CD4-positive, alpha-beta memory T cell (primary cell): ENCODE measurements around the gene CDCP1. TPM values are rescaled to one million over a fixed set of nuclear protein-coding genes. Genes with fewer than 3 reads are reported as not detected.
A peak's percentile ranks its signal among the peaks of the same experiment; 100 is the strongest.

ENCODE experiments used
- CTCF ChIA-PET: fragments of 350-600 bp; sonication (Branson Sonifier 250); formaldehyde crosslinking; loops from one replicate; lab custom pipeline; 2021; ENCODE audit warnings: inconsistent platforms; ENCODE audit not compliant: partially characterized antibody; lab: Charles Lee
- POLR2A ChIA-PET: fragments of 350-600 bp; sonication (Branson Sonifier 250); formaldehyde crosslinking; loops from one replicate; lab custom pipeline; 2021; ENCODE audit not compliant: partially characterized antibody; lab: Charles Lee
- DNase-seq, 5 donors: peaks; one replicate each; pipeline versions ENCODE4 v3.0.0 to v3.0.0-alpha.2; 2020 to 2022; ENCODE audit warnings: mixed read lengths in 1 of 5
- H3K27ac ChIP-seq: one replicate; pipeline ENCODE4 v1.7.0; 2013; ENCODE audit warnings: low read depth, low read length
- H3K27me3 ChIP-seq: 2 replicates; pipeline ENCODE4 v1.7.0; 2013; ENCODE audit warnings: mild to moderate bottlenecking, low read length, moderate library complexity; ENCODE audit not compliant: insufficient read depth
- H3K36me3 ChIP-seq: 2 replicates; pipeline ENCODE4 v1.7.0; 2013; ENCODE audit warnings: mild to moderate bottlenecking, low read length, moderate library complexity; ENCODE audit not compliant: insufficient read depth
- H3K4me1 ChIP-seq: 2 replicates; pipeline ENCODE4 v1.7.0; 2013; ENCODE audit warnings: mild to moderate bottlenecking, low read length, moderate library complexity; ENCODE audit not compliant: insufficient read depth
- H3K4me3 ChIP-seq, 2 donors: one replicate each; pipeline ENCODE4 v1.7.0; 2013; ENCODE audit warnings: low read length in 2 of 2, mild to moderate bottlenecking in 1 of 2
- H3K9me3 ChIP-seq, 2 donors: one replicate each; pipeline ENCODE4 v1.7.0; 2013; ENCODE audit warnings: low read length in 2 of 2, control low read depth in 1 of 2; ENCODE audit not compliant: control insufficient read depth in 1 of 2
- H3K27ac Mint-ChIP-seq, 7 donors: one replicate each; pipeline ENCODE4 v1.8.0; 2020 to 2021; ENCODE audit warnings: mixed read lengths in 7 of 7, mild to moderate bottlenecking in 6 of 7, inconsistent platforms in 3 of 7, moderate library complexity in 3 of 7
- H3K27me3 Mint-ChIP-seq, 2 donors: one replicate each; pipeline ENCODE4 v1.8.0; 2020 to 2021; ENCODE audit warnings: mixed read lengths in 2 of 2
- H3K36me3 Mint-ChIP-seq, 2 donors: one replicate each; pipeline ENCODE4 v1.8.0; 2020 to 2021; ENCODE audit warnings: mixed read lengths in 2 of 2, inconsistent platforms in 1 of 2, mild to moderate bottlenecking in 1 of 2
- H3K4me1 Mint-ChIP-seq, 4 donors: one replicate each; pipeline ENCODE4 v1.8.0; 2020 to 2021; ENCODE audit warnings: mixed read lengths in 4 of 4, mild to moderate bottlenecking in 1 of 4
- H3K4me3 Mint-ChIP-seq, 8 donors: one replicate each; pipeline ENCODE4 v1.8.0; 2020 to 2021; ENCODE audit warnings: mixed read lengths in 8 of 8, mild to moderate bottlenecking in 7 of 8, moderate library complexity in 6 of 8, inconsistent platforms in 3 of 8
- H3K9me3 Mint-ChIP-seq, 8 donors: one replicate each; pipeline ENCODE4 v1.8.0; 2020 to 2021; ENCODE audit warnings: mixed read lengths in 8 of 8, mild to moderate bottlenecking in 5 of 8, inconsistent platforms in 3 of 8, moderate library complexity in 1 of 8
- intact Hi-C: fragments of 100-400 bp; cut with micrococcal nuclease; formaldehyde crosslinking; loops from one replicate; pipeline ENCODE4 v1.15.1; 2023
- polyA plus RNA-seq, 2 donors: library from polyadenylated mRNA; unstranded; fragments of 300-500 nt; fragmentation: Illumina TruSeq; gene quantifications; one replicate each; pipeline ENCODE4 v1.2.3, GENCODE V29; 2021
- total RNA-seq, 2 experiments: library from RNA; stranded (reverse); gene quantifications; one replicate each; pipeline ENCODE4 v1.2.3, GENCODE V29; 2021

CDCP1 gene
- total and polyA plus RNA-seq, 4 experiments from 2014 or later, result 0.24 to 0.60 (median 0.40) TPM

DNA sequence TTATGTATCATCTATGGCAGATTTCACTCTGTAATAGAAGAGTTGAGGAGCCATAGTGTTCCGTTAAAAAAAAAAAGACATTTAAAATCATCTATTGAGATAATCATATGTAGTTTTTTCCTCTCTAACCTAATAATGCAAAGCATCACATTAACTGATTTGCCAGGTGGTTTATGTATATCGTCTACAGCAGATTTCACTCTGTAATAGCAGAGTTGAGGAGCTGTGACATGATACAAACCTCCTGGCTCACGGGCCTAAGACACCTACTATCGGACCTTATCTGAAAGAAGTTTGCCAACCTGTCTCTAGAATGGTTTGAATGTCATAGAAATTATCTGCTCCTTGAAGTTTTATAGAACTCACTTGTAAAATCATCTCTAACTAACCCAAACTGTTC, 29.8 kb downstream of the CDCP1 start:
- intact Hi-C loops, result no loop called here
- no peak overlapping the region for H3K4me3 ChIP-seq
- Mint-ChIP-seq H3K4me1 (peaks cover 21 to 37% (median 32%) of the 10 kb centered on the region in 4 donors), H3K36me3 (no peaks in the 10 kb centered on the region), H3K9me3 (peaks cover 0 to 4% (median 0%) of the 10 kb centered on the region in 8 donors), H3K27me3 (no peaks in the 10 kb centered on the region), H3K27ac (no peak overlapping the region), H3K4me3 (no peak overlapping the region)
- peaks cover 18% of the 10 kb centered on the region for H3K4me1 ChIP-seq
- H3K27me3 ChIP-seq, result no peaks in the 10 kb centered on the region
- no peaks in the 10 kb centered on the region for H3K36me3 ChIP-seq
- CTCF ChIA-PET, result no interaction called here
- POLR2A ChIA-PET, result no interaction called here
- H3K27ac ChIP-seq, result no peak overlapping the region
- DNase-seq, result no peak
- no peaks in the 10 kb centered on the region for H3K9me3 ChIP-seq

DNA sequence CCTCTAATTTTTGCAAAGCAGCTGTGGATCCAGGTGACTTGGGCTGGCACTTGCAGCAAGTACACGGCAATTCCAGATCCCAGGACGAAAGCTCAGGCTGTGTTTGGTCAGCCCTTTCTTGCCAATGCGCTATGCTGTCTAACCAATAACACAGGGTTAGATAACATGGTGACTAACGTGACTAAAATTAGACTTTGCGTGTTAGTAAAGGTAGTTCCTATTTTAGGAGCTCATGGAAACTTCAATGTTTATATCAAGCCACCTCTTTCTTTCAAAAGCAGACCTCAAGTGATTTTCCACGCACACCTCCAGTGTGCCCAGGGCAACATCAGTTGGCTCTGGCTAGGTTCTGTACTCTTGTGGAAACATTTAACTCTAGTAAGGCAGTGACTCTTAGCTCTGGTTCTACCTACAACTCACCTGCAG, 32.5 kb downstream of the CDCP1 start:
- ChIA-PET POLR2A (interaction anchor here (1.1 kb wide), 1 partner anchor 8 kb away, joined by 3 read pairs; no protein-coding TSS in a partner anchor), CTCF (interaction anchor here (1.0 to 1.1 kb wide), 3 partner anchors 10 to 97 kb away, joined by 3 to 6 read pairs (median 5); no protein-coding TSS in a partner anchor)
- no peaks in the 10 kb centered on the region for H3K27me3 ChIP-seq
- DNase-seq, result no peak
- Mint-ChIP-seq H3K27me3 (no peaks in the 10 kb centered on the region), H3K4me1 (peaks cover 36 to 56% (median 50%) of the 10 kb centered on the region in 4 donors), H3K9me3 (peaks cover 0 to 4% (median 0%) of the 10 kb centered on the region in 8 donors), H3K27ac (no peak overlapping the region), H3K36me3 (no peaks in the 10 kb centered on the region), H3K4me3 (peak overlapping the region in 1 of 8 donors; percentile 9)
- H3K9me3 ChIP-seq, result no peaks in the 10 kb centered on the region
- no peak overlapping the region for H3K4me3 ChIP-seq
- intact Hi-C loops, result no loop called here
- peaks cover 36% of the 10 kb centered on the region for H3K4me1 ChIP-seq
- no peak overlapping the region for H3K27ac ChIP-seq
- H3K36me3 ChIP-seq, result no peaks in the 10 kb centered on the region

DNA sequence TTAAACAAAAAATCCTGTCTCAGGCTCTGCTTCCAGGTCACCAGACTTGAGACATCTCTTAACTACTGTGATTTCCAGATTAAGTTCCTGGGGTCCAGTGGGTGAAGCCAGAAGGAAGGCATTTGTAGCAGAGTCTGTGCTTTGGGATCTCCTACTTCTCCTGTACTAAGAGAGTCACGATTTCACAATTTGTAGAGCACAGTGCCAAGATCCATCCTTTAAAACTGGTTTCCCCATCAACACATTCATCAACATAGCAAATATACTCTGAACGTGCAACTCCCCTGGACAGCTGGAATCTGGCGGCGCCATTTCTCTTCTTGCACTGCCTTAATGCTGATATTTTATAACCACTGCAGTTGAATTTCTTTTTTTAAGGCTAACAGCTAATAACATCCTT, 33.2 kb downstream of the CDCP1 start:
- ChIA-PET CTCF (interaction anchor here (1.4 to 2.3 kb wide), 3 partner anchors 42 to 77 kb away, joined by 4 to 6 read pairs (median 5); no protein-coding TSS in a partner anchor), POLR2A (no interaction called here)
- no peak for DNase-seq
- Mint-ChIP-seq H3K36me3 (no peaks in the 10 kb centered on the region), H3K4me1 (peaks cover 34 to 54% (median 48%) of the 10 kb centered on the region in 4 donors), H3K9me3 (peaks cover 0 to 4% (median 0%) of the 10 kb centered on the region in 8 donors), H3K27ac (peak overlapping the region in 2 of 7 donors; percentile 25 to 65), H3K4me3 (peak overlapping the region in 1 of 8 donors; percentile 20), H3K27me3 (no peaks in the 10 kb centered on the region)
- no peak overlapping the region for H3K27ac ChIP-seq
- intact Hi-C loops, result no loop called here
- H3K27me3 ChIP-seq, result no peaks in the 10 kb centered on the region
- H3K4me1 ChIP-seq, result peaks cover 33% of the 10 kb centered on the region
- no peaks in the 10 kb centered on the region for H3K9me3 ChIP-seq
- H3K4me3 ChIP-seq, result no peak overlapping the region
- H3K36me3 ChIP-seq, result no peaks in the 10 kb centered on the region

DNA sequence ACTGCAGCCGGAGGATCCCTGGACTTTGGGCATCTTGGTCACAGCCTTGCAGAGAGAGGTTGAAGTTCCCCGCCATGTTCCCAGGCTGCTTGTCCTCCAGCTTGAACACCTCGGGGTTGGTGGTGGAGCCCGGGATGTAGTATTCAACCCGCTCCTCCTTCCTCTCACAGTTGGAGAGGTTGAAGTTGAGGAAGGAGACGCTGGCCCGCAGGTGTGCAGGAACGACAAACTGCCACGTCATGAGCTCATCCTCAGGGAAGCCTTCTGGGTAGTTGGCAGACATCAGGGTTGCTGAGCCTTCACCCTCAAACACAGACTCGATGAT, 35.7 kb downstream of the CDCP1 start:
- Mint-ChIP-seq H3K4me3 (peak overlapping the region; percentile 78 to 95 (median 90)), H3K4me1 (peaks cover 48 to 66% (median 64%) of the 10 kb centered on the region in 4 donors), H3K9me3 (peaks cover 0 to 4% (median 0%) of the 10 kb centered on the region in 8 donors), H3K27me3 (no peaks in the 10 kb centered on the region), H3K36me3 (no peaks in the 10 kb centered on the region), H3K27ac (peak overlapping the region; percentile 63 to 94 (median 91))
- intact Hi-C loops, result loop anchor here (1.0 kb wide), 1 partner anchor 57 kb away; no protein-coding TSS in a partner anchor
- H3K36me3 ChIP-seq, result no peaks in the 10 kb centered on the region
- ChIA-PET POLR2A (interaction anchor here (1.1 to 1.6 kb wide), 2 partner anchors 8 to 57 kb away, joined by 4 to 7 read pairs; no protein-coding TSS in a partner anchor), CTCF (interaction anchor here (1.8 to 3.0 kb wide), 2 partner anchors 9 to 100 kb away, joined by 6 to 19 read pairs; no protein-coding TSS in a partner anchor)
- H3K27me3 ChIP-seq, result no peaks in the 10 kb centered on the region
- no peak overlapping the region for H3K27ac ChIP-seq
- no peak for DNase-seq
- H3K4me1 ChIP-seq, result peaks cover 48% of the 10 kb centered on the region
- no peaks in the 10 kb centered on the region for H3K9me3 ChIP-seq
- H3K4me3 ChIP-seq, result peak overlapping the region in 1 of 2 donors; percentile 29

- H3K4me3 ChIP-seq, result peak overlapping the region in 1 of 2 donors; percentile 29
- peaks cover 53 to 71% (median 69%) of the 10 kb centered on the region in 4 donors for H3K4me1 Mint-ChIP-seq
- H3K27ac ChIP-seq, result no peak overlapping the region
- intact Hi-C loops, result loop anchor here (1.0 to 5.0 kb wide), 3 partner anchors 57 to 102 kb away; no protein-coding TSS in a partner anchor
- H3K9me3 Mint-ChIP-seq, result peaks cover 0 to 4% (median 0%) of the 10 kb centered on the region in 8 donors
- peak; percentile 51 to 69 (median 61) for DNase-seq
- H3K27ac Mint-ChIP-seq, result peak overlapping the region; percentile 63 to 94 (median 91)
- CTCF ChIA-PET, result interaction anchor here (3.0 kb wide), 1 partner anchor 100 kb away, joined by 19 read pairs; no protein-coding TSS in a partner anchor
- H3K36me3 ChIP-seq, result no peaks in the 10 kb centered on the region
- peak overlapping the region; percentile 78 to 95 (median 90) for H3K4me3 Mint-ChIP-seq
- peaks cover 53% of the 10 kb centered on the region for H3K4me1 ChIP-seq
- POLR2A ChIA-PET, result interaction anchor here (1.6 kb wide), 1 partner anchor 9 kb away, joined by 7 read pairs; no protein-coding TSS in a partner anchor
- no peaks in the 10 kb centered on the region for H3K9me3 ChIP-seq
- no peaks in the 10 kb centered on the region for H3K27me3 Mint-ChIP-seq
- no peaks in the 10 kb centered on the region for H3K27me3 ChIP-seq
- no peaks in the 10 kb centered on the region for H3K36me3 Mint-ChIP-seq
Observed at GRCh38 chr3:45109771-45110508, 36.2 kb downstream of the CDCP1 start.

DNA sequence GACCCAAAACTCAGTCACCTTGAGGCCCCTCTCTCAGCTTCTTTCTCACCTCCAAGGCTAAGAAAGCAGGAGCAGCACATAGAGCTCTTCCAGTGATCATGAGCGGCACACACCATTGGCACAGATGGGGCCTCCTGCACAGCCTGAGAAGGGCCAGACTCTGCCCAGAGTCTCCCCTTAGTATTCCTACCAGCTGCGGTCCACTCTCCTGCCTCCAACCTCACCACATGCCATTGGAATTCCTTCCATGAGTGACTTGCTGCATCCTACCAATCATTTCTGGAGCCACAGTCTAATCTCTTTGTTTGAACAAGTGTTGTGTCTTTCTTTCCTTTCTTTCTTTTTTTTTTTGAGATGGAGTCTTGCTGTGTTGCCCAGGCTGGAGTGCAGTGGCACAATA, 39.3 kb downstream of the CDCP1 start:
- H3K9me3 Mint-ChIP-seq, result peaks cover 0 to 4% (median 0%) of the 10 kb centered on the region in 8 donors
- DNase-seq, result no peak
- Histone ChIP-seq H3K4me1 (peaks cover 70% of the 10 kb centered on the region), H3K36me3 (no peaks in the 10 kb centered on the region), H3K4me3 (no peak overlapping the region), H3K27me3 (no peaks in the 10 kb centered on the region), H3K9me3 (no peaks in the 10 kb centered on the region), H3K27ac (no peak overlapping the region)
- intact Hi-C loops, result loop anchor here (5.0 kb wide), 2 partner anchors 65 to 105 kb away; no protein-coding TSS in a partner anchor
- peaks cover 54 to 83% (median 67%) of the 10 kb centered on the region in 4 donors for H3K4me1 Mint-ChIP-seq
- POLR2A ChIA-PET, result interaction anchor here (1.5 kb wide), 2 partner anchors 11 to 31 kb away, joined by 4 to 6 read pairs; no protein-coding TSS in a partner anchor
- CTCF ChIA-PET, result interaction anchor here (0.7 to 1.9 kb wide), 3 partner anchors 9 to 103 kb away, joined by 3 to 7 read pairs (median 7); no protein-coding TSS in a partner anchor
- peak overlapping the region in 2 of 8 donors; percentile 63 to 64 for H3K4me3 Mint-ChIP-seq
- H3K27me3 Mint-ChIP-seq, result peaks cover 5% of the 10 kb centered on the region in 2 donors
- no peaks in the 10 kb centered on the region for H3K36me3 Mint-ChIP-seq
- peak overlapping the region in 1 of 7 donors; percentile 12 for H3K27ac Mint-ChIP-seq
